NT2/D1 (cell line): ENCODE results near the gene PTPRT.

Experiments used
- YY1 ChIP-seq: IDR thresholded peaks from 2 replicates; pipeline ENCODE4 v1.6.1; 2011; ENCODE audit not compliant: insufficient read length, insufficient read depth
- ZNF274 ChIP-seq: IDR thresholded peaks from 2 replicates; pipeline ENCODE4 v1.6.1; 2011; ENCODE audit warnings: mild to moderate bottlenecking, low read depth, low read length

- no peak for TF ChIP-seq YY1
- no peak for TF ChIP-seq ZNF274
Measured at GRCh38 chr20:43238833-43239232, 49.1 kb upstream of the PTPRT start.
